HG02885 (cell line): ENCODE measurements around the gene MYH14.

ENCODE experiments used
- ATAC-seq: cut with Tn5 transposase; IDR thresholded peaks from one replicate; pipeline ENCODE4 v1.9.1; 2021; ENCODE audit warnings: mild to moderate bottlenecking; ENCODE audit not compliant: unreplicated experiment, poor library complexity

MYH14 gene

DNA sequence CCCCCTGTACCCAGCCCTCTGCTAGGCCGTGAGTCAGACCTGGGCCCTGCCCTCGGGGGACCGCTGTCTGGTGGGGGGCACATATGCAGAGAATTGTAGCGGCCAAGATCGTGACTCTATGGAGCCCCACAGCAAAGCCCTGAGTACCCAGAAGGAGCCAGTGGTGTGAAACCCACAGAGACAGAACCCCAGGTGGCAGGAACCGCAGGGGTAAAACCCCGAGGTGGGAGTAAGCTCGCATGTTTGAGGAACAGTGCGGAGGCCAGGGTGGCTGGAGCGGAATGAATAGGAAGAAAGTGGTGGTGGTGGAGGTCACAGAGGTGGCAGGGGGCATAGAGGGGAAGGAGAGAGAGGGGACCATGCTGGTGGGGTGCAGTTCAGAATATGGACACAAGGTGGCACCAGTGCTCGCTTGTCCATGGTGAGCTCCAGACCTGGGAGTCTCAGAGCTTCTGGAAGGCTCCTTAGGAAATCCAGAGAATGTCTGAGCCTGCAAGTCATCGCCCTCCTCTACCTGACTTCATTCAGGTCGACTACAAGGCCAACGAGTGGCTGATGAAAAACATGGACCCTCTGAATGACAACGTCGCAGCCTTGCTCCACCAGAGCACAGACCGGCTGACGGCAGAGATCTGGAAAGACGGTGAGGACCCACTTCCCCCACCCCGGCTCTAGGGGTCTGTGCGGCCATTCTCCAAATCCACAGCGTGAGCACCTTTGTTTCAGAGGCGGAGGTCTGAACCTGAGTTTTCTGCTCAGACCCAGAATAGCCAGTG, 48.9 kb downstream of the MYH14 start:
- ATAC-seq: no peak

GRCh38 chr19:50252887-50253268, 49.5 kb downstream of the MYH14 start:
- ATAC-seq: no peak

DNA sequence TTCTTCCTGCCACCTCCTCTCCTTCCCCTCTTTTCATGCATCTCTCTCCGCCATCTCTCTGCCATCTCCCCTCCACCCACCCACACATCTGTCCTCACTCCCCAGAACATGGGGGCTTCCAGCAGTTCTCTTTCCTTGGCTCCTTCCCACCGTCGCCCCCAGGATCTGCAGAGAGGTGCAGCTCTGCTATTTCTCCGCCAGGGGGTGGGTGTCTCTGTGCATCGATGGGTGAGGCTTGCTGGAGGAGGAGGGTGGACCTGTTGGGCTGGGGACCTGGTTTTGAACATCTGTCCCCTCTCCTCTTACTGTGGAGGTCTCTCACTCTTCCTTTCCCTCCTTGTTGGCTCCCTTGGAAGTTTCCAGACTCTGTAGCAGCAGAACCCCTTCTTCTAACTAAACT, 51.7 kb downstream of the MYH14 start:
- ATAC-seq: no peak

DNA sequence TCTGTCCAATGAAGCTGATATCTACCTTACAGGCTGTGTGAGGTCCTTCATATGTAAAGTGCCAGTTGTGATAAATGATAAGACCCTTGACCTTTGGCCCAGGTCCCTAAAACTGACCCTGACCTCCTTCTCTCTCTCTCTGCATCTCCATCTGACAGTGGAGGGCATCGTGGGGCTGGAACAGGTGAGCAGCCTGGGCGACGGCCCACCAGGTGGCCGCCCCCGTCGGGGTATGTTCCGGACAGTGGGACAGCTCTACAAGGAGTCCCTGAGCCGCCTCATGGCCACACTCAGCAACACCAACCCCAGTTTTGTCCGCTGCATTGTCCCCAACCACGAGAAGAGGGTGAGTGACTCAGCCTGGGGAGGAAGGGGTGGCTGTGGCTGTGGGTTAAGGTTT, 53.7 kb downstream of the MYH14 start:
- ATAC-seq: no peak

DNA sequence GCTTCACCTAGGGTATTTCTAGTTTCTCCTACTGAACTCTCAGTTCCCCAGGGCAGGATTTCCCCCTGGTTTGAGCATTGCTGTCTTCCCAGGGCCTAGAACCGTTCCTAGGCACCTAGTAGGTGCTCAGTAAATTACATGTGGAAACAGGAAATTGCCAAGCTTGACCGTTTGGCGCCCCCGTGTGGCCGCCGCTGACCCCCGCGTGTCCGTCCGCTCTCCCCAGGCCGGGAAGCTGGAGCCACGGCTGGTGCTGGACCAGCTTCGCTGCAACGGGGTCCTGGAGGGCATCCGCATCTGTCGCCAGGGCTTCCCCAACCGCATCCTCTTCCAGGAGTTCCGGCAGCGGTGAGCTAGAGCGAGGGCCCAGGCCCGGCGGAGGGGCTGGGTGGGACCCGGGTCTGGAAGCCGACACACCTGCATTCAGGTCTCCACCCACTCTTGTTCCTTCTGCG, 55.5 kb downstream of the MYH14 start:
- ATAC-seq: no peak

GRCh38 chr19:50261446-50261970, 58.1 kb downstream of the MYH14 start:
- ATAC-seq: no peak

DNA sequence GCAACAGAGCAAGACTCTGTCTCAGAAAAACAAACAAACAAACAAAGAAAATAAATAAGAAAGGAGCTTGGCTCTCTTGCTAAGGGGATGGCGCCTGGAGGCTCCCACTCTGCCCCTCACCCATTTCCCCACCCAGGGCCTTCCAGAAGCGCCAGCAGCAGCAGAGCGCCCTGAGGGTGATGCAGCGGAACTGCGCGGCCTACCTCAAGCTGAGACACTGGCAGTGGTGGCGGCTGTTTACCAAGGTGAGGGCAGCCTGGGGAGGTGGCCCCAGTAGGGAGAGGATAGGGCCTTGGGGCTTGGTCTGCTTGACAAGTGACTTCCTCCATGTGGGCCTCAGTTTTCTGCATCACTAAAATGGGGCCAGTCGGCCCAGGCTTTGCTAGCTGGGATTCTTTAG, 59.8 kb downstream of the MYH14 start:
- ATAC-seq: no peak

DNA sequence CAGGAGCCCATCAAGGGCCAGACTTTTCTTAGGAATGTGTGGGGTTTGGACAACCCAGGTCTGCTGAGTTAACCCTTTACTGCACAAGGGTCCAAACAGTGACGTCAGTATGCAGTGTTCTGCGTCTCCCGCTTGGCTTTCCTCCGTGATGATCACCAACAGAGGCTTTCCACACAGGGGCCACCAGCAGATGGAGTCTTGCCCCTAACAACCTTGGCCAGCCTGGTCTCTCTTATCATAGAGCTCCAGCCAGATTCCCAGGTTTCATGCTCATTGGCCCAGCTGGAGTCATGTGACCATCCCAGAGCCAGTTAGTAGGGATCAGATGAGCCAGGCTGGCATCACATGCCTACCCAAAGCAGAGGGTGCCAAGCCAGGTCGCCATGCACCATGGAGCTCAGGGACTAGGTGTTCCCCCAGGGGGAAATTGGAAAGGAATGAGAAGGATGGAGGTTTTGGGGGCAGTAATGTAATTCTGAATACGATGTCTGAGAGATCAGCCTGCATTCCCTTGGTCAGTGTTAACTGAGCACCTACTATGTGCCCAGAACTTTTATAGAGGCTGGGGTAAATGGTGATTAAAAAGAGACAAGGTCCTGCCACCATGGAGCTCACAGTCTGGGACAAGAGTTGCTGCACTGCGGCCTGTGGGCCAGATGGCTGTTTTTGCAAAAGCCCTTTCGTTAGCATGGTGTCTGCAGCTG, 61.2 kb downstream of the MYH14 start:
- no peak for ATAC-seq

DNA sequence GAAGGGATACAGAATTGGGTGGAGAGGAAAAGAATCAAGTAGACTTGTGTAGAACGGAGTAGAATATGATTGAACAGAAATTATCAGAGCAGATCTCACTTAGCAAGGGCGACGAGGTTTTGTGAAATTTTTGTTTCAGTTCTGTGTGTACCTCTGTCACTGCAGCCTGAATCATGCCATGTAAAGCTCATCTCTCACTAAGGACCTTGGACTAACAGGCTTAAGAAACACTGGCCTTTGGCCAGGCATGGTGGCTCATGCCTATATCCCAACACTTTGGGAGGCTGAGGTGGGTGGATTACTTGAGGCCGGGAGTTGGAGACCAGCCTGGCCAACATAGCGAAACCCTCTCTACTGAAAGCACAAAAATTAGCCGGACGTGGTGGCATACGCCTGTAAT, 62.6 kb downstream of the MYH14 start:
- no peak for ATAC-seq

- ATAC-seq: no peak
Observed at GRCh38 chr19:50266896-50267295, 63.5 kb downstream of the MYH14 start.

- no peak for ATAC-seq
Observed at GRCh38 chr19:50268041-50268440, 64.6 kb downstream of the MYH14 start.

- ATAC-seq: no peak
Observed at GRCh38 chr19:50268501-50268900, 65.1 kb downstream of the MYH14 start.

GRCh38 chr19:50269653-50270052, 66.2 kb downstream of the MYH14 start:
- ATAC-seq: no peak

GRCh38 chr19:50272263-50272897, 69.0 kb downstream of the MYH14 start:
- ATAC-seq: no peak

GRCh38 chr19:50273821-50274220, 70.4 kb downstream of the MYH14 start:
- ATAC-seq: no peak

DNA sequence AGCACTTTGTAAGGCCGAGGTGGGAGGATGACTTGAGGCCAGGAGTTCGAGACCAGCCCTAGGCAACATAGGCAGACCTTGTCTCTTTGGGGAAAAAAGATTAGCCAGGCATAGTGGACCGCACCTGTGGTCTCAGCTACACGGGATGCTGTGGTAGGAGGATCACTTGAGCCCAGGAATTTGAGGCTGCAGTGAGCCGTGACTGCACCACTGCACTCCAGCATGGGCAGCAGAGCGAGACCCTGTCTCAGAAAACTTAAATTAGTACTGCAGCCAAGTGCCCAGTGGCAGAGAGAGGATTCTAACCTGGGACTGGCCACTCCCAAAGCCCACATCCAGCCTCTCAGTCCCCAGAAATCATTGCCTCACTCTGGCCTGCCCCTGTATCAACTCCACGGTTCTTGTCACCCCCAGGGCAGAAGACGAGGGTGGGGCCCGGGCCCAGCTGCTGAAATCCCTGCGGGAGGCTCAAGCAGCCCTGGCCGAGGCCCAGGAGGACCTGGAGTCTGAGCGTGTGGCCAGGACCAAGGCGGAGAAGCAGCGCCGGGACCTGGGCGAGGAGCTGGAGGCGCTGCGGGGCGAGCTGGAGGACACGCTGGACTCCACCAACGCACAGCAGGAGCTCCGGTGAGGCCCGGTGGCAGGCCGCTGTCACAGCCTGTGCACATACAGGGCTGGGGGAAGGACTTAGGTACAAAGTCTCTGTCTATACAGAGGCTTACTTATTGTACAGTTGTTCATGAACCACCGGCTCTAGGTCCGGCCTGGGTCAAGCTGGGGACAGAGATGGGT, 72.4 kb downstream of the MYH14 start:
- ATAC-seq: no peak

GRCh38 chr19:50276370-50277063, 73.1 kb downstream of the MYH14 start:
- ATAC-seq: no peak

DNA sequence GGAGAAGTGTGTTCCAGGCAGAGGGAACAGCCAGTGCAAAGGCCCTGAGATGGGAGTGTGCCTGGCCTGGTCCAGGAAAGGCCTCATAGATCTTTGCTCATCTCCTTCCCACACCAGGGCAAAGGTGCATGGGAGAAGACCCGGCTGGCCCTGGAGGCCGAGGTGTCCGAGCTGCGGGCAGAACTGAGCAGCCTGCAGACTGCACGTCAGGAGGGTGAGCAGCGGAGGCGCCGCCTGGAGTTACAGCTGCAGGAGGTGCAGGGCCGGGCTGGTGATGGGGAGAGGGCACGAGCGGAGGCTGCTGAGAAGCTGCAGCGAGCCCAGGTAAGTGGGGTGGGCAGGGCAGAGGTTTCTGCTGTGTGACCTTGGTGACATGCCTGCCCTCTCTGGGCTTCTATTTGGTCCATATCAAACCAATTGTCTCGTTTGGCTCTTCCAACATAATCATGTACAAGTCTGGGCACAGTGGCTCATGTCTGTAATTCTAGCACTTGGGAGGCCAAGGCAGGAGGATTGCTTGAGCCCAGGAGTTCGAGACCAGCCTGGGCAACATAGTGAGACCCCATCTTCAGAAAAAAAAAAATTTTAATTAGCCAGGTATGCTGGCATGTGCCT, 74.7 kb downstream of the MYH14 start:
- no peak for ATAC-seq

DNA sequence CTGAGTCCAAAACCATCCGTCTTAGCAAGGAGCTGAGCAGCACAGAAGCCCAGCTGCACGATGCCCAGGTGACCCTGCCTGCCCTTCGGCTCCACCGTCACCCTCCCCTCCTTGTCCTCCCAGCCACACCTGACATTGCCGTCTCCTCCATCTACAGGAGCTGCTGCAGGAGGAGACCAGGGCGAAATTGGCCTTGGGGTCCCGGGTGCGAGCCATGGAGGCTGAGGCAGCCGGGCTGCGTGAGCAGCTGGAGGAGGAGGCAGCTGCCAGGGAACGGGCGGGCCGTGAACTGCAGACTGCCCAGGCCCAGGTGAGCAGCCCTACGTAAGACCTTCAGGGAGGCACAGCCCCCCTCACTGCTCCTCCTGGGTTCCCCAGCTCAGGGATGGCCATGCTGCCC, 76.7 kb downstream of the MYH14 start:
- ATAC-seq: no peak
